NCI-H2196 treated with DMSO at 0.1 percent for 48 hours (cell line): ENCODE data around the gene CTSW.
A peak's percentile ranks its signal among the peaks of the same experiment; 100 is the strongest.
"Not testable (repeated sequence)": the region's sequence is repeated elsewhere in the genome, so short reads cannot be mapped to it uniquely, and the experiment has no call there.

ENCODE experiments used
- DNase-seq: peaks from one replicate; lab custom pipeline; 2025; ENCODE audit not compliant: unreplicated experiment; lab: John Stamatoyannopoulos, UW

The CTSW gene

DNA sequence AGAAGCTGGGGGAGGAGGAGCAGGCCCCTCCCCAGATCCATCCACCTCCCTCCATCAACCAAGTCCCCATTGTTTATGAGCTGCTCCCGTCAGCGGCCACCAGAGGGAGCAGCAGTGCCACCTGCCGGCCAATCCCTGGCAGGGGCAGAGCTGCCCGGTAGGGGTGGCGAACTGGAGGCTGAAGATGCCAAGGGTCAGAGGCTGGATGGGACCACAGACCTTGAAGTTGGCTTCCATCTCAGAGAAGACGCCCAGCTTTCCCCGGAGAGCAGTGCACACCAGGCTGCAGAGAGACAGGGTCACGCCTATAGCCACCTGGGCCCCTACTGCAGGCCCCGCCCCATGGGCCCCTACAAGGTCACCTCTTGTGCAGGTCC lies 5.1 kb downstream of the CTSW start:
- DNase-seq, result peak; percentile 73

DNA sequence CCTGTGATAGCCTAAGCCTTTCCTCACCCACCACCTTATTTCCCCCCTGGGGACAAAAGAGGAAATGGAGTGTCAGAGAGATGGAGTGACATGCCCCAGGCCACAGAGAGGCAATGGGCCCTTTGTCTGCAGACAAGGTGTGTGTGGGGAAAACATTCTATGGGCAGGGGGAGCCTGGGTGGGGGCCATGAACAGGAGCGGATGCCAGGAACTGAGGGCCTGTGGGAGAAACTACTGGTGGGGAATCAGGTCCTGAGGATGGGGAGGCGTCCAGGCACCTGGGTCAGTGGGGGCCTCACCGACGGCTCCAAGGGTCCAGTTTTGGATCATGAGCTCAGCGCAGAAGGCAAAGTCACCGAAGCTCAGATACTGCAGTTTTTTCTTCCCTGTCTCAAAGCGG lies 5.6 kb downstream of the CTSW start:
- no peak for DNase-seq

DNA sequence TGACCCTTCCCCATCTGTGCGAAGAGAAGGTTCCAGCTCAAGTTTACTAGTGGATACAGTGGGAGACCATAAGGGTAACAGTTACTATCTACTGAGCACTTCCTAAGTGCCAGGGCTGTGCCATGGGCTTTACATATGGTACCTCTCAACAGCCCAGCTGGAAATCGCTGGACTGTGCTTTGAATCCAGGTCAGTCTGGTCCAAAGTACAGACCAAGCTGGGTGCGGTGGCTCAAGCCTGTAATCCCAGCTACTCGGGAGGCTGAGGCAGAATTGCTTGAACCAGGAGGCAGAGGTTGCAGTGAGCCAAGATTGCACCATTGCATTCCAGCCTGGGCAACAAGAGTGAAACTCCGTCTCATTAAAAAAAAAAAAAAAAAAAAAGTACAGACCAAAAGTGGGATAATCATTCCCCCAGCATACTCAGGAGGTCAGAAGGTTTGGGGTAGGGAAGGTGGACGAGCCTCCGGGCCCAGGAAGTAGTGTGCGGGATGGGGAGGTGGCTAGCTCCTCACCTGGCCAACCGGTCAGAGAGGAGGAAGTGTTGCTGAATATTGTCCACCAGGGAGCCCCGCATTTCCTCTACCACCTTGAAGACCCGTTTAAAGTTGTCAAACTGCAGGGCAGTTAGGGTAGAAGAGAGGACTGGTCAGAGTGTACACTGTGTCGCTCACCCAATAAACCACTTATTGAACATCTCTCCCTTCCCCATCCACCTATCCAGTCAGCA lies 6.3 kb downstream of the CTSW start:
- no peak for DNase-seq

DNA sequence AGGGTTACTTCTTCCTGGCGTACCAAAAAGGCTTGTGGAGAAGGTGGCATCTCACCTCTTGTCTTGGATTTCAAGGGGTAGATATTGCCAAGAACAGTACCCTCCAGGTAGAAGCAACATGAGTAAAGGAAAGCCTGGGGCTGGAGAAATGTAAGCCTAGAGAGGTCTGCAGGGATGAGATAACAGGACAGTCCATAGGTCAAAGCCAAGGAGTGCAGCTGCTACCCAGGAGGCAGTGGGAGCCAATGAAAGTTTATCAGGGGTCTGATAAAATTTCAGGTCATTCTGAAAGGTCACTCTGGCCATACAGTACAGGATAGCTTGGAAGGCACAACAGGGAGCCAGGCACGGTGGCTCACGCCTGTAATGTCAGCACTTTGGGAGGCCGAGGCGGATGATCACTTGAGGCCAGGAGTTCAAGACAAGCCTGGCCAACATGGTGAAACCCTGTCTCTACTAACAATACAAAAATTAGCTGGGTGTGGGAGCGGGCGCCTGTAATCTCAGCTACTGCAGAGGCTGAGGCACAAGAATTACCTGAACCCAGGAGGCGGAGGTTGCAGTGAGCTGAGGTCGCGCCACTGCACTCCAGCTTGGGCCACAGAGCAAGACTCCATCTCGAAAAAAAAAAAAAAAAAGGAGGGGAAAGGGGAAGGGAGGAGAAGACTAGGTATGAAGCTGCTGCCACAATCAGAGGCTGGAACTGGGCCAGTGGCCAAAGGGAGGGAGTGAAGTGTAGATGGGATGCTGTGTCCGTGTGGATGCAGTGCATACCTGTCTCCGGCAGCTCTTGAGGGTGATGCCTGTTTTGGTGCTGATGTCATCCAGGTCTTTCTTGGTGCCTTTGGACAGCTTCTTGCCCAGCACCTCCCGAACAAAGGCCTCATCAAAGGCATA lies 7.4 kb downstream of the CTSW start:
- DNase-seq, result no peak

DNA sequence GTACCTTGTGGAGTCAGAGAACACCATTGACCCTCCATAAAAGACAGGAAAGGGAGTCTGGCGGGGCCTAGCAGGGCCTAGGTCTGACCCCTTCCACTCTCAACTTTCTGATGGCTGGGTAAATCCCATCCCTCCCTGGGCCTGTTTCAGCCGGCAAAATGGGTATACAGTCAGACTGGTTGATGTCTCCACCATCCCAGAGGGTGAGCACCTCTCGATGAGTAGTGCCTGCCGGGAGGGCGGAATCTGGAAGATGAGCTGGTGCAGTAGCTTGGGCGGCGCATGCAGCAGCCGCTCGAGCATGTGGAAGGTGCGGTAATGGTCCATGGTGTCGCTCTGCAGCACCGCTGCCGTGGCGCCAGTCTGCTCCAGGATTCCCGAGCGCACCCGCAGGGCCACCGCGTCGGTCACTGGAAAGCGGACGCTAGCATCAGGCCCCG lies 8.1 kb downstream of the CTSW start:
- no peak for DNase-seq

DNA sequence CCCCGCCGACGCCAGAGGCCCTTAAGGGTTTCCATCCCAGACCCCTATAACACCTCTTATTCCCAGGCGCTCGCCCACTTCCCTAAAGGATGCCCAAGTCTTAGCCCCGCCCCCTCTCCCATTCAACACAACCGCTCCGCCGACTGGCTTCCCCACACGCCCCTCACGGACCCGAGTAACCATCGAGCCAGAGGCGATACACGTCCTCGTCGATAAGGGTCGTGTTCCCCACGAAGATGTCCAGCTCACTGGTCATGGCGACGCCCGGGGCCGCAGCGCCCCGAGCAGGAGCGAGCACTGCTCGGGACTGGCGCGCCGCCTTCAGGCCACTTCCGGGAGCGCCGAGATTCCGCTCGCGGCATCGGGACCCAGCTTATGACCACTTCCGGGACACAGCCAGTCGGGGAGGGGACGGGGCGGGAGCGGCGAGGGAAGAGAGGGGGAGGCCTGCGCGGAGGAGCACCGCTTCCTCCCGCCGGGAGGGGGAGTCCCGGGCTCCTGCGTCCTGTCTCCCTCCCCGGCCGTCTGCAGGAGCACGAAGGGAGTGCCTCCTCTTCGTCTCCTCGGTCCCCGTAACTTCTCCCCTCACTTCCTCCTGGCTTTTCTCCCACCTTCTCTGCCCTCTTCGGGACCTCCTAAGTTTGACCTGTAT lies 8.7 kb downstream of the CTSW start, which contains the start of gene FIBP:
Gene FIBP, minus strand, starts transcription at position 309 of the 652 bp plus-strand sequence. Its CDS starts 53 bp downstream, at position 256.
- DNase-seq, result peak; percentile 97

DNA sequence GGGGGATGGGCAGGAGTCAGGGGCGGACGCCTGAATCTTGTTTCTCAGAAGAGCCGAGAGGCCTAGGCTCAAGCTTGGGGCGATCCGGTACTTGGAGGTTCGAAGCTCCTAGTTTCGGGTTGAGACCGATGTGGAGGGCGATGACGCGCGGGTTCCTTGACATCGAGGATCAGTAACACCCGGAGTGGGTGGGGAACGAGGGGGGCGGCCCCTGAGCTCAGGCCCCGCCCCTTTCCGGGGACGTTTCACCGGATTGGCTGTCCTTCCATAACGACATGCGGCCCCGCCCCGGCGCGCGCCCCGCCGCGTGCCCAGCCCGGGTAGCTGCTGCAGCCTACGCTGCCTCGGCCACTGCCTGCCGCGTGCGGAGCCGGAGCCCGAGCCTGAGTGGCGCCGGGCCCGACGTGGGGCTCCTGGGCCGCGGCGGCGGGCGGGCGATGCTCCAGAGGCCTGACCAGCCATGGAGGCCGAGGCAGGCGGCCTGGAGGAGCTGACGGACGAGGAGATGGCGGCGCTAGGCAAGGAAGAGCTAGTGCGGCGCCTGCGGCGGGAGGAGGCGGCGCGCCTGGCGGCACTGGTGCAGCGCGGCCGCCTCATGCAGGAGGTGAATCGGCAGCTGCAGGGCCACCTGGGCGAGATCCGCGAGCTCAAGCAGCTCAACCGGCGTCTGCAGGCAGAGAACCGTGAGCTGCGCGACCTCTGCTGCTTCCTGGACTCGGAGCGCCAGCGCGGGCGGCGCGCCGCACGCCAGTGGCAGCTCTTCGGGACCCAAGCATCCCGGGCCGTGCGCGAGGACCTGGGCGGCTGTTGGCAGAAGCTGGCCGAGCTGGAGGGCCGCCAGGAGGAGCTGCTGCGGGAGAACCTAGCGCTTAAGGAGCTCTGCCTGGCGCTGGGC lies 10.9 kb downstream of the CTSW start, which contains the start of gene CCDC85B:
Gene CCDC85B, plus strand, starts transcription at position 350 of the 895 bp plus-strand sequence. Its CDS starts 111 bp downstream, at position 461.
- peak; percentile 90 for DNase-seq

DNA sequence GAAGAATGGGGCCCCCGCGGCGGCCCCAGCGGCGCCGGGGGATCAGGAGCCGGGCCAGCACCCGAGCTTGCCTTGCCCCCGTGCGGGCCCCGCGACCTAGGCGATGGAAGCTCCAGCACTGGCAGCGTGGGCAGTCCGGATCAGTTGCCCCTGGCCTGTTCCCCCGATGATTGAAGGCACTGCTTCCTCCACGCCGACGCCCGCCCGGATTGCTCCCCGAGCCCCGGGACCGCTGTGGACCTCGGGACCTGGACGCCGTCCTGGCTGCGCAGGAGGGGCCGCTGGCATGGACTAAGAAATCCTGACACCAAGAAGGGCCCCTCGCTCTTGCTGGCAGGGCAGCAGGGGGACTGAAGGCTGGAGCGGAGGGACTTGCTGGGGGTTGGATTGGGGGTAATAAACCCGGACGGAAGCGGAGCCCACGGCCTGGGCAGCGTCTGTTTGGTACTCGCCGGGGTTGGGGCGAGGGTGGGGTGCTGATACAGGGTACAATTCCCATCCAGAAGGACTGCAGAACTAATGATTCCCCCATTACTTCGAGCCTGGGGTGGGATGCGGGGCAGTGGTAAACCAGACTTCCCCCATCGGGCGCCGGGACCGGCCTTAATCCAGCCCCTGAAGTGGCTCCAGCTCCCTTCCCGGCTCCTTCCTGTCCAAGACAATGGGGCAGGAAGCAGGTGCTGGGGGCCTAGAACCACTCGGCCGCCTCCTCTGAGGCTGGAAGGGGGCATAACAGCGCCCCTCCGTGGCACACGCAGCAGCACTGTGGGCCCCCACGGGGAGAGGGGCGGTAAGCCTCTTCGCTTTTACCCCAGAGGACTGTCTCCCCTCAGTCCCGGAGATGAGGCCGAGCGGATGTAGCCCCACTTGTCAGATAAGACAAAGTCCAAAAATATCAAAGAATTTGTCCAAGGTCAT lies 11.8 kb downstream of the CTSW start:
- no peak for DNase-seq

DNA sequence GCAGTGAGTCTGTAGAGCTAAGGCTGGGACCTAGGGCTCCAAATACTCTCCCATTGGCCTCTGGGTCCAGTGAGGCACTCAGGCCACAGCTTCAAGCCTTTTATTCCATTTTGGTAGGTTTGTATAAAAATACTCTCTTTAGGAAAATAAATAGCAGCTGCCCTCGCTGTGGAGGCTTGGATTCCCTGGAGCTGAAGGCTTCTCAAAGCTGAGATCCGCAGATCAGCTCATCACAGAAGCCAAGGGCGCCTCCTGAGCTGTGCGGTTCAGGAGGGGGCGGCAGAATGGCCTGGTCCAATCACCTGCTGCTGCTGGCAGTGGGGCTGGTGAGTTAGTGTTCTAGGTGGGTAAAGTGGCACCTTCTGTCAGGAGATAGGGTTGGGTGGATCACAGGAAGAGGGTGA lies 12.5 kb downstream of the CTSW start:
- not testable (repeated sequence) for DNase-seq

DNA sequence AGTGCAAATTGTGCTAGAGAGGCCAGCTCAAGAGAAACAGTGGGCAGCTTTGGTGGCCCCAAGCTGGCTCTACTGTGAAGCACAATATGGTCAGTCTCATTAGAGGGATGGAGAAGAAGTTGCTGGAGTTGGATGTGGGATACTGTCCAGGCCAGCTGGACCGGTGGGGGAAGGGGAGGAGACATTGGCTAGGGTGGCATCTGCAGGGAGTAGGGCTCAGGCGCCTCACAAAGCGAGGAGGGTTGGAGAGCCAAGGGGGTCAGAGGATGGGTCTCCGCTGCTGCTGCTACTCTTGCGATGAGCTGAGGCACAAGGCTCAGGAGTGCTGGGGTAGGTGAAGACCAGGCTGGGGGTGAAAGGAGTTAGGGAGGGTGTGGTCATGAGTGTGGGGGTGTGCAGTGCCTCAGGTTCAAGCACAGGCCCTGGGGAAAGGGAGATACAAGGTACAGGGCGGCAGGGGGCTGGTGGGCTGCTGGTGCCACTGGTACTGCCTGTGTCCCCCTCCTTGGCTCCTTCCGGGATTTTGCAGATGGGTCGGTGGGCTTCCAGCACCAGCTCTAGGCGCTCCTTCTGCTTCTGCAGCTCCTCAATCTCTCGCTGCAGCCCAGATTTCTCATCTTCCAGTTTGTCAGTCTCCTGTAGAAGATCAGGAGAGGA lies 13.2 kb downstream of the CTSW start:
- no peak for DNase-seq

DNA sequence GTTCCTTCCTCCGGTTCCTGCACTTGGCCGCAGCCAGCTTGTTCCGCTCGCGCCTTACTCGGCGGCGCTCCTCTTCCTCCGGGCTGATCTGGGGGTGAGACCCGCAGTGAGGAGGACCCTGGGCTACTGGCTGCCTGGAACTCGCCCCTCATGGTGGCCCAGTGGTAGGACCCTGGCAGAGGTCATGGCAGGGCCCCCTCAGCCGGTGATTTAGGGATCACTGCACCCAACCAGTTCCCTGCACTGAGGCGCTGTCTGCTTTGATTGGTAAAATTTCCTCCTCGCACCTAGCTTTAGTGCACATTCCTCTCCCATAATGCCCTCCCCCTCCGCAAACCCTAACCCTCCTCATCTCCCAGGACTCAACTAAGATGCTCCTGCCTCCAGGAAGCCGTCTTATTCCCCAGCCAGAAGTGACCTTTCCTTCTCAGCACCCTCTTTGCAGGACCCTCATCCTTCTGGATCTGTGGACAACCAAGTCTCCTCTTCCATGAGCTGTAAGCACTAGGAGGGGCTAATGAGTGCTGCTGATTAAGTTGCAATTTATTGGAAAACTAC lies 14.5 kb downstream of the CTSW start:
- no peak for DNase-seq

DNA sequence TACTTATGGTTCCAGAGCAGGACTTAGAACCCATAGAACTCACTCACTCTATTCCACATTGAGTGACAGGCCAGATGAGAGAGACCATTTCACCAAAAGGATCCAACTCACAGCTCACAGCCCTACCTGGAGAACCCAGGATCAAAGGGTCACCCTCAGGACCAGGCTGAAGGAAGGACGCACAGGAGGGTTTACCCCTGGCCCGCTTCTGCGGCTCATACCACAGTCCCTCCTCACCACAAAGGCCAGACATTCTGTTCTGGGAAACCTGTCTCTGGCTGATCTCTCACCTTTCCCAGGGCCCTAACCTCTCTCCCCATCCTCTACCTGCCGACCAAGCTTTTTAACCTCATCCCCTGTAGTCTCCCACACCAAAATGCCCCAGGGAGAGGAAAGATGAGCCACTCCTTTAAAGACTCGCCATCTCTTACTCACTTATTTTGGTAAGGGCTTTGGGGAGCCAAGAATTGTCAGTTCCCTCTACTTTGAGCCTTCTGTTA lies 15.9 kb downstream of the CTSW start:
- no peak for DNase-seq

DNA sequence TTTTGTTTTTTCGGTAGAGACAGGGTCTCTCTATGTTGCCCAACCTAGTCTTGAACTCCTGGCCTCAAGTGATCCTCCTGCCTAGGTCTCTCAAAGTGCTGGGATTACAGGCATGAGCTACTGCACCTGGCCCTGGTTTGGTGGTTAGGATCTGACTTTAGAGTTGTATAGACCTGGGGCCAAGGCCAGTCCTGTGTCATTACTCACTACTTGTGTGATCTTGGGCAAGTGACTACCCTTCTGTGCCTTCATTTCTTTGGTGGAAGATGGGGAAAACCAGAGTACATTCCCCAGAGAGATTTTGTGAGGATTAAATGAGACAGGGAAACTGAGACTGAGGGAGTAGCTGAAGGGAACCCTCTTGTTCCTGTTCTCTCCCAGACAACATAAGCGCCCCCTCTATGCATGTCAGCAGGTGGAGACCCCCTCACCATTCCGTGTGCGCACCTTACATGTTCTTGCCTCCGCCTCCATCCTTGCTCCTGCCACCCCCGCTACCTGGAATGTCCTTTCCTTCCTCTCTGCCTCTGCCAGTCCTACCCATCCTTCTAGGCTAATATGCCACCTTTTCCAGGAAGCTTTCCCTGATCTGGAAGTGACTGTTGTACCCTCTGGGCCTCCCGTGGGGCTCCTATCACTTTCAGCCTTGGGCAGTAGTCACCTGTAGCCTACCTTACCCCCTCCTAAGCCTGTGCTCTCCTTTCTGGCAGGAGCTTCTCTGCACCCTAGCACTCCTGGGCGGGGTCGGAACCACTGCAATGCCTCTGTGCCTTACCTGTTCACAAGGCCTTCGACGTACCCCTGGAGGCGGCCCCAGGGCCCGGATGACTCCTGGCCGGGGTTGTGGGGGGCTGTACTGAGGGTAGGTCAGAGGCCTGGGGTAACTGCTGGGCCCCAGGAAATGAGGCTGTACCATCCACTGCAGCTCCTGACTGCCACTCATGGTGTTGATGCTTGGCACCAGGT lies 16.7 kb downstream of the CTSW start:
- no peak for DNase-seq

DNA sequence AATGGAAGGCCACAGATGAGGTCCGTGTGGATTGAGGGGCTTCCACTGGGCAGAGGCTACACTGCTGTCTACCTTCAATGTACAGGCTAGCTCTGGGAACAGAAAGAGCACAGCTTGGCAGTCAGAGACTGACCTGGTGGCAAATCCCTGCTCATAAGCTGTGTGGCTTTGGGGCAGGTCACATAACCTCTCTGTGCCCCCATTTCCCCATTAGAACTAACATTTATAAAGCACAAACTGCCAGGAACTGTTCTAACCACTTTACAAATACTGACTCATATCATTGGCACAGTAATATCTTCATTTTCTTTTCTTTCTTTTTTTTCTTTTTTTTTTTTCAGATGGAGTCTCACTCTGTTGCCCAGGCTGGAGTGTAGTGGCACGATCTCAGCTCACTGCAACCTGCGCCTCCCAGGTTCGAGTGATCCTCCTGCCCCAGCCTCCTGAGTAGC lies 17.4 kb downstream of the CTSW start:
- DNase-seq, result no peak

DNA sequence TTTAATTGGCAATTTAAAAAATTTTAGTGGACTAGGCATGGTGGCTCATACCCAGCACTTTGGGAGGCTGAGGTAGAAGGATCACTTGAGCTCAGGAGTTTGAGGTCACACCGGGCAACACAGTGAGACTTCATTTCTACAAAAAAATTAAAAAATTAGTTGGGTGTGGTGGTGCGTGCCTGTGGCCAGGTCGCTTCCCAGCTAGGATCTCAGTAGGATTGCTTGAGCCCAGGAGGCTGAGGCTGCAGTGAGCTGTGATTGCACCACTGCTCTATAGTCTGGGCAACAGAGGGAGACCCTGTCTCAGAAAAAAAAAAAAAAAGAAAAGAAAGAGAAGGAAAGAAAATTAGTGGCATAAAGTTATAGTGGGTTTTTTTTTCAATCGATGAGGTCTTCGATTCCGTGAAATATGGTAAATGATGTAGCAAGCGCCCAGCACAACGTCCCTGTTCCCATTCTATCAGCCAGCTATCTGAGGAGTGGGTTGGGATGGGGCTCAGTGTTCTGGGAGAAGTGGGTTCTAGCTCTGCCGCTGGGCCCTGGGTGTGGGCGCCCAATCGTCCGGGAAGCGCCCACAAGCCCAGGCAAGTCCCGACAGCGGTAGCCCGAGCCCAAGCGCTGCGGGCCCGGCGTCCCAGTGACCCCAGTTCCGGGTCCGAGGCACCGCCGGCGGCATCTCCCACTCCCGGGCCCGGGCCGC lies 19.2 kb downstream of the CTSW start:
- DNase-seq, result no peak

DNA sequence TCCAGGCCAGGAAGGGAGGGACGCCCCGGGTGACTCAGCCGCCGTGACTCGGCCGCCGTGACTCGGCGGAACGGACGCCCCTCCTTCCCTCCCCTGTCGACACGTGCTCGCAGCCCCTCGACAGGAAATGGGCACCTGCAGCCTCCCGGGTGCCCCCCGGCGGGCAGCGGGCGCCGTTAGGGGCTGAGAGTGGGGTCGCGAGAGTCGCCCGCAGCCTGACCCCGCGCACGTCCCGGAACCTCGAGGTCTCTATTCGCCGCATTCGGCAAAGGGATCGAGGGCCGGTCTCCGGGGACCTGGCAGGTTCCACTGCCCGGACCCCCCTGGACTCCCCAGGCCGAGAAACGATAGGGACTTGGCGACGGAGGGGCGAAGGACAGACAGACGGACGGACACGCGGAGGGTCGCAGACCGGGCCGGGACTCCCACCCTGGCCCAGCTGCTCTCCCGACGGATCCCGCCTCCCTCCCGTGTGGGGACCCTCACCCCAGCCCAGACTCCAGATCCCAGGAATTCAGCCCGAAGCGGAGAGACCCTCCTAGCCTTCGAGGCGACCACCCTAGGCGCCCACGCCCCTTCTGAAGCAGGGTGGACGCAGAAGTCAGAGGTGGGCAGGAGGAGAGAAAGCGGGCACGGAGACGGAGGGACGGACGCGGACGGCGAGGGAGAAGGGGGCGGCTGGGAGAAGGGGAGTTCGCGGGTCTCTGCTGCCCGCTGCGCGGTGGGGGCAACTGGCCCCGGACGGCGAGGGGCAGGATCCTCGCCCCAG lies 19.9 kb downstream of the CTSW start:
- DNase-seq, result no peak
